Activated CD8-positive, alpha-beta memory T cell treated with anti-CD3 and anti-CD28 coated beads, Interleukin-2, amount 10 ng/mL, durations not matched to agents 7 days and 5 days (primary cell): Measurements from ENCODE around the gene SLC6A19. TPM values are rescaled to one million over a fixed set of nuclear protein-coding genes. Genes with fewer than 3 reads are reported as not detected.
A peak's percentile ranks its signal among the peaks of the same experiment; 100 is the strongest.

Source experiments
- ATAC-seq: fragments of 150-1000 bp; cut with Tn5 transposase; one replicate; pipeline ENCODE4 v1.10.0; 2021; ENCODE audit warnings: moderate library complexity
- CTCF ChIA-PET: fragments of 350-600 bp; sonication (Branson Sonifier 250); formaldehyde crosslinking; loops from one replicate; lab custom pipeline; 2021; ENCODE audit warnings: antibody characterized with exemption; lab: Charles Lee
- DNase-seq: peaks from one replicate; pipeline ENCODE4 v3.0.0-alpha.2; 2020
- H3K27ac Mint-ChIP-seq: one replicate; pipeline ENCODE4 v1.8.0; 2021; ENCODE audit warnings: mild to moderate bottlenecking, mixed read lengths
- H3K27me3 Mint-ChIP-seq: one replicate; pipeline ENCODE4 v1.8.0; 2021; ENCODE audit warnings: mixed read lengths
- H3K36me3 Mint-ChIP-seq: one replicate; pipeline ENCODE4 v1.8.0; 2021; ENCODE audit warnings: mild to moderate bottlenecking, mixed read lengths
- H3K4me1 Mint-ChIP-seq: one replicate; pipeline ENCODE4 v1.8.0; 2021; ENCODE audit warnings: mixed read lengths
- H3K4me3 Mint-ChIP-seq: one replicate; pipeline ENCODE4 v1.8.0; 2021; ENCODE audit warnings: mild to moderate bottlenecking, moderate library complexity, mixed read lengths
- H3K9me3 Mint-ChIP-seq: one replicate; pipeline ENCODE4 v1.8.0; 2022; ENCODE audit warnings: low read depth, mixed read lengths
- total RNA-seq, 2 experiments: library from RNA; stranded (reverse); gene quantifications; one replicate each; pipeline ENCODE4 v1.2.3, GENCODE V29; 2021

SLC6A19 gene
- total RNA-seq, 2 experiments from 2014 or later: not detected

- no peak for ATAC-seq
- peaks cover 20% of the 10 kb centered on the region for H3K27me3 Mint-ChIP-seq
- no peak for DNase-seq
- no peaks in the 10 kb centered on the region for H3K36me3 Mint-ChIP-seq
- no peak overlapping the region for H3K27ac Mint-ChIP-seq
- CTCF ChIA-PET: interaction anchor here (2.9 kb wide), 1 partner anchor 13 kb away, joined by 9 read pairs; no protein-coding TSS in a partner anchor
- H3K4me3 Mint-ChIP-seq: no peak overlapping the region
- no peaks in the 10 kb centered on the region for H3K4me1 Mint-ChIP-seq
- no peaks in the 10 kb centered on the region for H3K9me3 Mint-ChIP-seq
These were observed 40.1 kb upstream of the SLC6A19 start for GRCh38 chr5:1161108-1161832.

DNA sequence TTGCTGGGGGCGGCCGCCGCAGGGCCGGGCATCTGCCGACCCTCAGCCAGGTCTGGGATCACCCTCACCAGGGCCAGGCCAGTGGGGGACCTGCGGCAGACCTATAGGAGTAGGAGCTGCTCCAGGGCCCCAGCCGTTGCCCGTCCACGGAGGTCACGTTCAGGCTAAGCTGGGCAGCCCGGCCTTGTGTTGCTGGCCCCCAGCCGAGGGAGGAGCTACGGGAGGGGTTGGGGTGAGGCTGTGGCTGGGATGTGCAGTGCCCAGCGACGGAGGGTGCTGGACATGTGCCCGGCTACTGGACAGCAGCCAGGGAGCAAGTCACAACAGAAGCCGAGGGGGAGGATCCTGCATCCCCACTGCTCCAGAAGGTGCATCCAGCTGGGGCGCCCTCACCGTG, 39.6 kb upstream of the SLC6A19 start:
- peaks cover 15% of the 10 kb centered on the region for H3K27me3 Mint-ChIP-seq
- H3K36me3 Mint-ChIP-seq: no peaks in the 10 kb centered on the region
- H3K4me3 Mint-ChIP-seq: no peak overlapping the region
- ATAC-seq (no peak), DNase-seq (no peak)
- CTCF ChIA-PET: interaction anchor here (1.2 to 2.9 kb wide), 2 partner anchors 13 to 218 kb away, joined by 4 to 9 read pairs; no protein-coding TSS in a partner anchor
- H3K4me1 Mint-ChIP-seq: no peaks in the 10 kb centered on the region
- no peaks in the 10 kb centered on the region for H3K9me3 Mint-ChIP-seq
- H3K27ac Mint-ChIP-seq: no peak overlapping the region

DNA sequence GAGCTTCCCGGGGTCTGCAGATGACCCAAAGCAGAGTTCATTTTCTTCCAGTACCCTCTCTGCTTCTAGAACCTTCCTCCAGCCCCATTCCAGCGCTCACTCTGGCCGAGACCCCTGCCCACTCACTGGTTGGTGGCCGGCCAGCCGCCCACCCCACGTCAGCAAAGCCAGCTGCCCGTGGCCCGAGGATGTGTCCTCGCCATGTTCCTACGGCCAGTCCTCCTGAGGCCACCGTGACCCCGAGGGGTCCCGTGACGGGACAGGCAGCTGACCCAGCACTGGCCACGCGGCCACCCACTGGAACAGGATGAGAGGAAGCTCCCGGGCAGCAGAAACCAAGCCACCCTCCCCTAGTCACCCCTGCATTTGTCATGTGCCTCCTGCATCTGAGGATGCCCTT, 39.1 kb upstream of the SLC6A19 start:
- CTCF ChIA-PET: interaction anchor here (1.2 to 2.9 kb wide), 2 partner anchors 12 to 218 kb away, joined by 4 to 9 read pairs; no protein-coding TSS in a partner anchor
- ATAC-seq (no peak), DNase-seq (no peak)
- no peak overlapping the region for H3K27ac Mint-ChIP-seq
- no peaks in the 10 kb centered on the region for H3K9me3 Mint-ChIP-seq
- peaks cover 11% of the 10 kb centered on the region for H3K27me3 Mint-ChIP-seq
- no peak overlapping the region for H3K4me3 Mint-ChIP-seq
- no peaks in the 10 kb centered on the region for H3K36me3 Mint-ChIP-seq
- H3K4me1 Mint-ChIP-seq: no peaks in the 10 kb centered on the region

DNA sequence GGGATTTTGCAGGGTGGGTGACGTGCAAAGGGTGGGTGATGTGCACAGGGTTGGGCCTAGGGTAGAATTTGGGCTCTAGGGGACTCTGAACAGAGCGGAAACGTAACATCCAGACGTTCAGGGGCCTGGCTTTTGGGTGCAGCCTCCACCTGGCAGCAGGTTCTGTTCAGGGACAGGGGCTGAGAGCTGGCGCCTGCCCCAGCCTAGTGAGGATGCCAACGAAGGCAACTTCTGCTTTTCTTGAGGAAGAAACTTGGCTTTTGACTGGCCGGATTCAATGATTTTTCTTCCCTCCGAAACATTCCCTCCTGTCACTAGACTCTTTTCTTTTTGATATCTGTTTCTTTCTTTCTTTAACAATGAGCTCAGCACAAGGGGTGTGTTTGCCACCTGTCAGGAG, 38.6 kb upstream of the SLC6A19 start:
- no peak overlapping the region for H3K27ac Mint-ChIP-seq
- H3K9me3 Mint-ChIP-seq: no peaks in the 10 kb centered on the region
- CTCF ChIA-PET: interaction anchor here (1.2 to 2.9 kb wide), 2 partner anchors 12 to 218 kb away, joined by 4 to 9 read pairs; no protein-coding TSS in a partner anchor

GRCh38 chr5:1163366-1163765, 38.0 kb upstream of the SLC6A19 start:
- Mint-ChIP-seq H3K9me3 (no peaks in the 10 kb centered on the region), H3K4me3 (no peak overlapping the region), H3K27ac (no peak overlapping the region), H3K36me3 (no peaks in the 10 kb centered on the region), H3K4me1 (peaks cover 6% of the 10 kb centered on the region), H3K27me3 (peaks cover 7% of the 10 kb centered on the region)
- DNase-seq (no peak), ATAC-seq (no peak)
- CTCF ChIA-PET: interaction anchor here (2.9 kb wide), 1 partner anchor 11 kb away, joined by 9 read pairs; no protein-coding TSS in a partner anchor

More for the DNA sequence above, 38.6 kb upstream of the SLC6A19 start:
- no peak for DNase-seq
- no peak overlapping the region for H3K4me3 Mint-ChIP-seq
- H3K4me1 Mint-ChIP-seq: no peaks in the 10 kb centered on the region
- ATAC-seq: no peak
- H3K27me3 Mint-ChIP-seq: peaks cover 6% of the 10 kb centered on the region
- H3K36me3 Mint-ChIP-seq: no peaks in the 10 kb centered on the region

GRCh38 chr5:1163879-1164278, 37.5 kb upstream of the SLC6A19 start:
- ATAC-seq (no peak), DNase-seq (no peak)
- Mint-ChIP-seq H3K36me3 (no peaks in the 10 kb centered on the region), H3K27ac (no peak overlapping the region), H3K27me3 (peaks cover 7% of the 10 kb centered on the region), H3K4me1 (peaks cover 6% of the 10 kb centered on the region), H3K9me3 (no peaks in the 10 kb centered on the region), H3K4me3 (no peak overlapping the region)
- CTCF ChIA-PET: no interaction called here

GRCh38 chr5:1164696-1165630, 36.4 kb upstream of the SLC6A19 start:
- DNase-seq (no peak), ATAC-seq (no peak)
- Mint-ChIP-seq H3K27me3 (peaks cover 2% of the 10 kb centered on the region), H3K27ac (no peak overlapping the region), H3K4me3 (no peak overlapping the region), H3K4me1 (peaks cover 6% of the 10 kb centered on the region), H3K36me3 (no peaks in the 10 kb centered on the region), H3K9me3 (no peaks in the 10 kb centered on the region)
- CTCF ChIA-PET: interaction anchor here (1.5 kb wide), 1 partner anchor 480 kb away, joined by 5 read pairs; no protein-coding TSS in a partner anchor

DNA sequence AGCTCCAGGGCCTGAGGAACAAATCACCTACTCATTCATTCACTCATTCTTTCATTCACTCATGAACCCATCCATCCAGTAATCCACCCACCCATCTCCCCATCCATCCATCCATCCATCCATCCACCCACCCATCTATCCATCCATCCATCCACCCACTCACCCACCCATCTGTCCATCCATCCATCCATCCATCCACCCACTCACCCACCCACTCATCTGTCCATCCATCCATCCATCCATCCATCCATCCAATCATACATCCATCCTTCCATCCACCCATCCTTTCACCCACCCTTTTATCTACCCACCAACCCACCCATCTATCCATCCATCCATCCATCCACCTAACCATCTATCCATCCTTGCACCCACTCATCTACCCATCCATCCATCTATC, 35.5 kb upstream of the SLC6A19 start:
- CTCF ChIA-PET: no interaction called here

DNA sequence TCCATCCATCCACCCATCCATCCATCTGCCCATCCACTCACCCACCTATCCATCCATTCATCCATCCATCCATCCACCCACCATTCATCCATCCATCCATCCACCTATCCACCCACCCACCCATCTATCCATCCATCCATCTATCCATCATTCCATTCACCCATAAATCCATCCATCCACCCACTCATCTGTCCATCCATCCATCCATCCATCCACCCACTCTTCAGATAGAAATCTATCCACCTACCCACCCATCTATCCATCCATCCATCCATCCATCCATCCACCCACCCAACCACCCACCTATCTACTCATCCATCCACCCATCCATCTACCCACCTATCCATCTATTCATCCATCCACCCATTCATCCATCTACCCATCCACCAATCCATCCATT, 35.0 kb upstream of the SLC6A19 start:
- no peaks in the 10 kb centered on the region for H3K9me3 Mint-ChIP-seq
- CTCF ChIA-PET: interaction anchor here (1.2 kb wide), 1 partner anchor 188 kb away, joined by 4 read pairs; no protein-coding TSS in a partner anchor

More for the DNA sequence above, 35.5 kb upstream of the SLC6A19 start:
- Mint-ChIP-seq H3K9me3 (no peaks in the 10 kb centered on the region), H3K4me3 (no peak overlapping the region), H3K27me3 (peaks cover 2% of the 10 kb centered on the region), H3K4me1 (peaks cover 6% of the 10 kb centered on the region), H3K27ac (no peak overlapping the region), H3K36me3 (no peaks in the 10 kb centered on the region)
- no peak for DNase-seq
- no peak for ATAC-seq

DNA sequence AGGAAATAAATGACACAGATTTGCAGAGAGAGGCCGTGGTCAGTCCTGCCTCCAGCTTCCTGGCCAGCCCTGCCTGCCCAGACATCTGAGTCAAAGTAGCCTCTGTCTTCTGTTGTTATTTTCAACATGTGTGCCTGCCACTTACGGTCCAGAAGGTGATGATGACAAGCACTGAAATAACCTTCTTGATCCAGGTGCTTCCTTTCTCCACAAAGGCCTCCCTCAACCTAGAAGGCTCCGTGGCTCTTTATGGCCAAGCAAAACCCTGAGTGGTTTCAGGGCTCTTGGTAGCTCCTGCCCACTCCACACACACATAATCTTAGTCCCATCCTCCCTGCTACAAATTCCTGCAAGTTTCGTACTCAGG, 34.1 kb upstream of the SLC6A19 start:
- DNase-seq (no peak), ATAC-seq (no peak)
- Mint-ChIP-seq H3K4me3 (no peak overlapping the region), H3K4me1 (peaks cover 6% of the 10 kb centered on the region), H3K36me3 (no peaks in the 10 kb centered on the region), H3K27me3 (peaks cover 2% of the 10 kb centered on the region), H3K27ac (no peak overlapping the region), H3K9me3 (no peaks in the 10 kb centered on the region)
- CTCF ChIA-PET: interaction anchor here (0.7 to 2.5 kb wide), 11 partner anchors 14 to 478 kb away, joined by 3 to 24 read pairs (median 3); no protein-coding TSS in a partner anchor

More for the DNA sequence above, 35.0 kb upstream of the SLC6A19 start:
- Mint-ChIP-seq H3K36me3 (no peaks in the 10 kb centered on the region), H3K4me1 (peaks cover 6% of the 10 kb centered on the region), H3K27ac (no peak overlapping the region), H3K4me3 (no peak overlapping the region), H3K27me3 (peaks cover 2% of the 10 kb centered on the region)
- no peak for ATAC-seq
- no peak for DNase-seq

DNA sequence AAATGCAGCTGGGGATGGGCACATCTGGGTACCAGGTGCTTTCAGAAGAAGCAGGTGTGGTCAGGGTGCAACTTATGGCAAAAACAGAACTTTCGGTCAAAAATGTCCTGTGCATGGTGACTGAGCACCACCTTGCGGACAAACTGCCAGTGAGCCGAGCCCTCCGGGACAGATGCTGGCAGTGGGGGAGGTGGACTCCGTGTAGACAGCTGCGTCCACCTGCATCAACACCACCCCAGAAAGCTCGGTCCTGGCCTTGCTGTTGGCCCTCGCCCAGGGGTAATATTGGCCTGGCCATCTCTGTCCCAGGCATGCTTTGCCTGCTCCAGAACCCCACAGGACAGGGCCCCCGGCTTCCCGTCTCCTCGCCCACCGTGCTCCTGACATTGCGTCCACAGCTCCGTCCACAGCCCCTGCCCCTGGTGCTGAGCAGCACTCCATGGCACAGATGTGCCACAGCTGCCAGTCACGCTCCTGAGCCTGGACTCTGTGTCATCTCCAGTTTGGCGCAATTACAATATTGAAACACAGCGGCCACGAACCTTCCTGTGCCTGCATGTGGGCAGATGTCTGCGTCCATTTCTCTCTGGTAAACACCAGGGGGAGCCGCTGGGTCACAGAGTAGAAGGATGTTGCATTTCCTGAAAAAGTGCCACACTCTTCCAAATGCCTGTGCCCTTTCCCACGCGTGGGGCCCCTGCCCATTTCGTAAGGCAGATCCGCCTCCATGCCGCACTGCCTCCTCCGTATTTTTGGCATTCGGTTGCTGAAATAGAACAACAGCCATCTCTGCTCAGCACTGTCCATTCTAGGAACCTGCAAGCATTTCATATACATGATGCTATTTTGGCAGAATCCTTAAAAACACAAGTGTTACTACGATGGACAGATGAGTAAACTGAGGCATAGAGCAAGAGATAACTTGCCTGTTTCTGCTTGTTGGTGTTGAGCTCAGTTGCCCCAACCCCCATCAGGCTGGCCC, 33.4 kb upstream of the SLC6A19 start:
- peak; percentile 77 for DNase-seq
- CTCF ChIA-PET: interaction anchor here (0.7 to 2.5 kb wide), 15 partner anchors 15 to 487 kb away, joined by 3 to 24 read pairs (median 3); no protein-coding TSS in a partner anchor
- H3K27ac Mint-ChIP-seq: no peak overlapping the region

GRCh38 chr5:1168796-1169195, 32.6 kb upstream of the SLC6A19 start:
- DNase-seq (no peak), ATAC-seq (no peak)
- Mint-ChIP-seq H3K4me3 (no peak overlapping the region), H3K4me1 (peaks cover 16% of the 10 kb centered on the region), H3K27ac (no peak overlapping the region), H3K9me3 (no peaks in the 10 kb centered on the region), H3K36me3 (no peaks in the 10 kb centered on the region), H3K27me3 (peaks cover 2% of the 10 kb centered on the region)
- CTCF ChIA-PET: interaction anchor here (1.0 to 2.5 kb wide), 6 partner anchors 28 to 486 kb away, joined by 3 to 24 read pairs (median 4); no protein-coding TSS in a partner anchor

More for the DNA sequence above, 33.4 kb upstream of the SLC6A19 start:
- H3K4me1 Mint-ChIP-seq: peaks cover 11% of the 10 kb centered on the region
- ATAC-seq: peak; percentile 79
- no peaks in the 10 kb centered on the region for H3K36me3 Mint-ChIP-seq
- H3K9me3 Mint-ChIP-seq: no peaks in the 10 kb centered on the region
- H3K4me3 Mint-ChIP-seq: peak overlapping the region; percentile 23
- H3K27me3 Mint-ChIP-seq: peaks cover 2% of the 10 kb centered on the region
